HG02623 (cell line): ENCODE measurements around the gene MEGF8.

Experiments used
- ATAC-seq: cut with Tn5 transposase; IDR thresholded peaks from one replicate; pipeline ENCODE4 v1.9.1; 2021; ENCODE audit warnings: moderate library complexity; ENCODE audit not compliant: unreplicated experiment

The MEGF8 gene

GRCh38 chr19:42378225-42379215 is 53.1 kb downstream of the MEGF8 start:
- ATAC-seq, result no peak

- no peak for ATAC-seq
Observed at GRCh38 chr19:42380155-42380554, 54.7 kb downstream of the MEGF8 start.

GRCh38 chr19:42386974-42387707 is 61.7 kb downstream of the MEGF8 start:
- no peak for ATAC-seq

GRCh38 chr19:42388851-42389489 is 63.5 kb downstream of the MEGF8 start:
- ATAC-seq, result no peak

- ATAC-seq, result no peak
Observed at GRCh38 chr19:42389899-42390298, 64.5 kb downstream of the MEGF8 start, which contains the start of gene CNFN. CNFN (minus strand) TSS chr19:42390297; CDS start chr19:42389037, 1,260 bp downstream.

- no peak for ATAC-seq
Observed at GRCh38 chr19:42392165-42392564, 66.7 kb downstream of the MEGF8 start.

- ATAC-seq, result no peak
Observed at GRCh38 chr19:42394751-42395150, 69.3 kb downstream of the MEGF8 start.

GRCh38 chr19:42396381-42397262 is 71.2 kb downstream of the MEGF8 start:
- peak; percentile 95 for ATAC-seq

GRCh38 chr19:42397263-42398166 is 72.1 kb downstream of the MEGF8 start:
- ATAC-seq, result no peak

- ATAC-seq, result no peak
Observed at GRCh38 chr19:42400404-42400803, 75.0 kb downstream of the MEGF8 start.

GRCh38 chr19:42401365-42402303 is 76.2 kb downstream of the MEGF8 start:
- no peak for ATAC-seq

- ATAC-seq, result no peak
Observed at GRCh38 chr19:42402376-42403116, 77.1 kb downstream of the MEGF8 start.

- ATAC-seq, result no peak
Observed at GRCh38 chr19:42403586-42403985, 78.2 kb downstream of the MEGF8 start.

- ATAC-seq, result no peak
Observed at GRCh38 chr19:42406111-42406510, 80.7 kb downstream of the MEGF8 start.

GRCh38 chr19:42407085-42407815 is 81.8 kb downstream of the MEGF8 start:
- no peak for ATAC-seq

- no peak for ATAC-seq
Observed at GRCh38 chr19:42407816-42408175, 82.4 kb downstream of the MEGF8 start.

- no peak for ATAC-seq
Observed at GRCh38 chr19:42409477-42409876, 84.0 kb downstream of the MEGF8 start.
